MM.1S (cell line): ENCODE data around the gene TBCCD1.

Experiments used
- DNase-seq: peaks from one replicate; pipeline ENCODE4 v3.0.0-alpha.2; 2015
- H2AFZ ChIP-seq: fragments of 300-600 bp; sonication (generic); 2 replicates; pipeline ENCODE4 v1.6.0; 2016; ENCODE audit warnings: antibody characterized with exemption, low read length
- H3F3A ChIP-seq: fragments of 300-600 bp; sonication (generic); 2 replicates; pipeline ENCODE4 v1.6.1; 2016; ENCODE audit warnings: mild to moderate bottlenecking, antibody characterized with exemption, low read length, moderate library complexity, mixed read lengths; ENCODE audit not compliant: insufficient read depth
- H3K27ac ChIP-seq: fragments of 300-600 bp; sonication (generic); 2 replicates; pipeline ENCODE4 v1.5.1; 2016; ENCODE audit warnings: mild to moderate bottlenecking, low read length
- H3K27me3 ChIP-seq: fragments of 300-600 bp; sonication (generic); replicated peaks from 2 replicates; pipeline ENCODE4 v1.6.0; 2016; ENCODE audit warnings: low read length; ENCODE audit not compliant: insufficient read depth
- H3K36me3 ChIP-seq: fragments of 300-600 bp; sonication (generic); replicated peaks from 2 replicates; pipeline ENCODE4 v1.6.1; 2016; ENCODE audit warnings: mild to moderate bottlenecking, low read length, mixed read lengths; ENCODE audit not compliant: insufficient read depth
- H3K4me1 ChIP-seq: fragments of 300-600 bp; sonication (generic); 2 replicates; pipeline ENCODE4 v1.6.1; 2016; ENCODE audit warnings: low read length, mixed read lengths
- H3K4me2 ChIP-seq: fragments of 300-600 bp; sonication (generic); 2 replicates; pipeline ENCODE4 v1.6.0; 2016; ENCODE audit warnings: low read depth, low read length
- H3K4me3 ChIP-seq: fragments of 300-600 bp; sonication (generic); 2 replicates; pipeline ENCODE4 v1.5.1; 2016; ENCODE audit warnings: low read length, mixed read lengths
- H3K79me2 ChIP-seq: fragments of 300-600 bp; sonication (generic); 2 replicates; pipeline ENCODE4 v1.6.1; 2016; ENCODE audit warnings: mixed run types, low read length, mixed read lengths
- H3K9ac ChIP-seq: fragments of 300-600 bp; sonication (generic); 2 replicates; pipeline ENCODE4 v1.6.1; 2016; ENCODE audit warnings: low read length, mixed read lengths
- H3K9me2 ChIP-seq: fragments of 300-600 bp; sonication (generic); replicated peaks from 2 replicates; pipeline ENCODE4 v1.6.1; 2016; ENCODE audit warnings: mild to moderate bottlenecking, low read length, mixed read lengths; ENCODE audit not compliant: insufficient read depth
- H3K9me3 ChIP-seq: fragments of 300-600 bp; sonication (generic); replicated peaks from 2 replicates; pipeline ENCODE4 v1.6.1; 2016; ENCODE audit warnings: mild to moderate bottlenecking, low read length, mixed read lengths; ENCODE audit not compliant: insufficient read depth
- H4K20me1 ChIP-seq: fragments of 300-600 bp; sonication (generic); 2 replicates; pipeline ENCODE4 v1.6.1; 2016; ENCODE audit warnings: mild to moderate bottlenecking, low read length, moderate library complexity, mixed read lengths; ENCODE audit not compliant: insufficient read depth
- CTCF ChIP-seq: fragments of 300-600 bp; sonication (generic); IDR thresholded peaks from 2 replicates; pipeline ENCODE4 v1.5.1; 2016; ENCODE audit warnings: antibody characterized with exemption, low read length, mixed read lengths
- EZH2 ChIP-seq: fragments of 300-600 bp; sonication (generic); optimal IDR thresholded peaks from 2 replicates; pipeline ENCODE3; 2017; ENCODE audit warnings: low read depth, mild to moderate bottlenecking, antibody characterized with exemption, low read length, mixed read lengths
- EZH2phosphoT487 ChIP-seq: fragments of 300-600 bp; sonication (generic); IDR thresholded peaks from 2 replicates; pipeline ENCODE4 v1.6.1; 2018; ENCODE audit warnings: antibody characterized with exemption, low read length

TBCCD1 gene

GRCh38 chr3:186580785-186581184, 13.6 kb upstream of the TBCCD1 start:
- peaks cover 29% of the 10 kb centered on the region for H3K36me3 ChIP-seq

GRCh38 chr3:186577521-186577920, 10.4 kb upstream of the TBCCD1 start:
- Histone ChIP-seq H3K9ac (no peak overlapping the region), H3K4me1 (no peaks in the 10 kb centered on the region), H4K20me1 (no peaks in the 10 kb centered on the region), H3K79me2 (peaks cover 27% of the 10 kb centered on the region), H3K36me3 (peaks cover 22% of the 10 kb centered on the region), H3K4me2 (no peak overlapping the region), H3F3A (no peaks in the 10 kb centered on the region), H3K27ac (no peak overlapping the region), H3K9me3 (no peaks in the 10 kb centered on the region), H2AFZ (no peak overlapping the region), H3K27me3 (no peaks in the 10 kb centered on the region), H3K9me2 (no peaks in the 10 kb centered on the region), H3K4me3 (no peak overlapping the region)
- TF ChIP-seq CTCF (no peak), EZH2 (no peak), EZH2phosphoT487 (no peak)
- DNase-seq: no peak

More at GRCh38 chr3:186580785-186581184, 13.6 kb upstream of the TBCCD1 start:
- no peaks in the 10 kb centered on the region for H3K9me2 ChIP-seq
- no peak overlapping the region for H3K4me2 ChIP-seq
- H3K4me3 ChIP-seq: no peak overlapping the region
- 0 out of 2 replicates have a peak, but pooled peaks cover 6% of the 10 kb centered on the region for H3K79me2 ChIP-seq
- H4K20me1 ChIP-seq: no peaks in the 10 kb centered on the region
- no peak for TF ChIP-seq EZH2phosphoT487
- TF ChIP-seq CTCF: no peak
- no peak for TF ChIP-seq EZH2
- H3K27ac ChIP-seq: no peak overlapping the region
- H3K27me3 ChIP-seq: no peaks in the 10 kb centered on the region
- DNase-seq: no peak
- no peaks in the 10 kb centered on the region for H3K9me3 ChIP-seq
- H2AFZ ChIP-seq: no peak overlapping the region
- H3F3A ChIP-seq: no peaks in the 10 kb centered on the region
- H3K9ac ChIP-seq: no peak overlapping the region
- H3K4me1 ChIP-seq: no peaks in the 10 kb centered on the region

GRCh38 chr3:186571644-186572013, 4.5 kb upstream of the TBCCD1 start:
- Histone ChIP-seq H3K79me2 (peaks cover 63% of the 10 kb centered on the region), H3K9me2 (no peaks in the 10 kb centered on the region), H4K20me1 (no peaks in the 10 kb centered on the region), H3K27me3 (no peaks in the 10 kb centered on the region), H3K9ac (peak overlapping the region; percentile 92), H3K4me2 (peak overlapping the region; percentile 88), H3K4me1 (peaks cover 13% of the 10 kb centered on the region), H3K27ac (no peak overlapping the region), H3F3A (peaks cover 24% of the 10 kb centered on the region), H2AFZ (no peak overlapping the region), H3K9me3 (no peaks in the 10 kb centered on the region), H3K36me3 (peaks cover 12% of the 10 kb centered on the region; the same call in 1 of the 2 replicates), H3K4me3 (peak overlapping the region; percentile 83)
- no peak for TF ChIP-seq EZH2phosphoT487
- no peak for TF ChIP-seq CTCF
- TF ChIP-seq EZH2: no peak
- no peak for DNase-seq
